NOMO-1 (cell line): ENCODE results near the gene GNLY.

Source experiments
- DNase-seq, 2 experiments: peaks; one replicate each; lab custom pipeline; 2025; ENCODE audit not compliant: unreplicated experiment in 2 of 2; lab: John Stamatoyannopoulos, UW

GNLY gene

DNA sequence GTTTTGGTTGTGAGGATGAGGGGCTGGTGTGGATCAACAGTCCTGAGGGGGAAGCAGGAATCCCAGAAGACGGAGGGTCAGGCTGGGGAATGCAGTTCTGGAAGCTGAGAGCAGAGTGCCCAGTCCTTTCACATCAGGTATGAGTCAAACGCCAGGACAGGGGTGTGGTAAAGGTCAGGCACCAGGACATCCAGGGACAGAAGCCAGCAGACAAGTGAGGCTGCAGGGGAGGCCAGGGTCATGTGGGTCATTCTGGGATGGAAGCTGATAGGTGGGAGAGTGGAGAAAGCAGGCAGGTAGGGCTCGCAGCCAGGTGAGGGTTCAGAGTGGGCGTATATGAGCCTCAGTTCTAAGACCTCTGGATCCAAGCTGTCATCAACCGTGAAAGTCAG lies 12.8 kb upstream of the GNLY start:
- DNase-seq: no peak

- DNase-seq: no peak
Measured at GRCh38 chr2:85681776-85682175, 12.4 kb upstream of the GNLY start.

- DNase-seq: no peak
Measured at GRCh38 chr2:85682378-85682777, 11.8 kb upstream of the GNLY start.

GRCh38 chr2:85684380-85684779 lies 9.8 kb upstream of the GNLY start:
- DNase-seq: no peak

- DNase-seq: no peak
Measured at GRCh38 chr2:85684806-85685205, 9.4 kb upstream of the GNLY start.

- no peak for DNase-seq
Measured at GRCh38 chr2:85690932-85691331, 3.2 kb upstream of the GNLY start.

DNA sequence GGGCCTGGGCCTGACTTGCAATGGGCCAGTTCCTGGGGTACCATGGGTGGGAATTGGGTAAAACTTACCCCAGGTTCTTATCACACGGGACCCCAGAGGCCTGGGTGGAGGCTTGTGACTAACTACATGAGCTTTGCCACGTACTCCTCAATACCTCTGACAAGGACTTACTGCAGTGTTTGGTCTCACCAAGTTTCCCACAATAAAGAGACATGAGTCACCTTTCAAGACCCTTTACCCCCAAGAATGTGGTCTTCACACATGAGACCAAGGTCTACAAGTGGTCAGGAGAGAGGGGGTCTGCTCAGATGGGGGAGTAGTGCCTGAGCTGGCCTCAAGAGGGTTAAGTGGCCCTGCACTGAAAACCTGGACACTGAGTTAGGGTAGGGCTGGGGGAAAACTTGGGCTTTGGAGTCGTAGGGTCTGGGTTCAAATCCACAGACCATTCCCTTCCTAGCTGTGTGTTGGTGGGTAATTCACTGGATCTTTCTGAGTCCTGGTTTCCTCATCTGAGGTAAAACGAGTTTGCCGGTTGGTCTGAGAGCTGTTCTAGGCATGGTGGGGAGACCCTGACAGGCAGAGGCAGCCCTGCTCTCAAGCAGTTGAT lies 2.0 kb upstream of the GNLY start:
- no peak for DNase-seq

GRCh38 chr2:85695121-85695520 lies 963 bp downstream of the GNLY start:
- DNase-seq: no peak

GRCh38 chr2:85695691-85696668 lies 1.8 kb downstream of the GNLY start:
- DNase-seq: no peak

DNA sequence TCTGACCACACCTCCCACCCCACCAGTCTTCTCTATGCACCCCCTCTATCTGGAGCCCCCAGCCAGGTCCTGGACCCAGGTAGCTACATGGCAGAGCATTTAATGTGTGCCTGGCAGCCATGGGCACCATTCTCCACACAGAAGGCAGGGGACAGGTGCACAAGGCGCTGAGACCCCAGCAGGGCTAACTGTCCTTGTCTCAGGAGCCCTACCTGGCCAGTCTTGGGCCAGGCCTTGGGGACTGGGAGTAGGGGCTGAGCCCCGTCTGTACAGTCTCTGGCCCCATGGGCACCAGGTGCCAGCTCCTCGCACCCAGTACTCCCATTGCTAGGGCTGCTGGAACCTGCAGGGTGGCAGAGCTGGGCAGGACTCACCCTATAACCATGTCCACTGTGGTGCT lies 2.9 kb downstream of the GNLY start:
- DNase-seq: no peak

DNA sequence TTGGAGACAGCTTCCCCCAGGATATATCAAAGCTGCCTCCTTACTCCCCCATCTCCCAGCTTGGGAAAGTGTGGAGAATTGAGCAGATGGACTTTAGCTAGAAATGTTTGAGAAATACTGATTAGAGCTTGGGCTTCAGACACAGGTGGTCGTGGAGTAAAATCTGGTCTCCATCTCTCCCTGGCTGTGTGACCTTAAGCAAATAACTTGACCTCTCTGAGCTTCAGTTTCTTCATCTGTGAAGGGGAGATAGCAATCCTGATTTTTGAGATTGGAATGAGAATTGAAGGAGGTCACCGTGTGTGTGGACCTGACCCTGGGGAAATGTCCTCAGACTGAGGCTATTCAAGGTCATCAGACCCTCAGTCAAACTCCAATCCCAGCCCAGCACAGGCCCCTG lies 3.6 kb downstream of the GNLY start:
- DNase-seq: no peak

- DNase-seq: no peak
Measured at GRCh38 chr2:85698184-85698879, 4.2 kb downstream of the GNLY start.

DNA sequence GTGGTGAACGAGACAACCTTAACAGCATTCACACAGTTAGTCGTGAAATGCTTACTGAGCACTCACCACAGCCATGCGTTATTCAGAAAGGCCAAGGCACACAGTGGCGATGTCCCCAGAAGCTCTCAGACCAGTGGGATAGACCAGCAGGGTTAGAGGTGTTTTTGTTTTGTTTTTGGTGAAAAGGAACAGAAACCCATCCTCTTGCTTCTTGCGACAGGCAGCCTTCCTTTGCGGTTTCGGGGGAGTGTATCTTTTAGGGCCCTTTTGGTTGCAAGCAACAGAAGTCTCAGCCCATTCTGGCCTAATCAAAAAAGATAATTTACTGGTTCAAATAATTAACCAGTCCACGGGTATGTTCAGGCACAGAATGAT lies 4.7 kb downstream of the GNLY start:
- peak; percentile 71 to 73 for DNase-seq

- DNase-seq: no peak
Measured at GRCh38 chr2:85699325-85699724, 5.2 kb downstream of the GNLY start.

DNA sequence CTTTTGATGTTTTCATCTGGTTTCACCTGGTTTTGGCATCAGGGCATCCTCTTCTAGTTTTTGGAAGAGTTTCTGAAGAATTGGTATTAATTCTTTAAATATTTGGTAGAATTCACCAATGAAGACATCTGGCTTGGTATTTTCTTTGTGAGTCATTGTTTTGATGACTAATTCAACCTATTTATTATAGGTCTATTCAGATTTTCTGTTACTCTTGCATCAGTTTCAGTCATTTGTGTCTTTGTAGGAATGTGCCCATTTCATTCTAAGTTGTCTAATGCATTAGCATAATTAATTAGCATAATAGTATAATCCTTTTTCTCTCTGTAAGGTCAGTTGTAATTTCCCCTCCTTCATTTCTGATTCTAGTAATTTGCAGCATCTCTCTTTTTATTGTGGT lies 8.0 kb downstream of the GNLY start:
- DNase-seq: peak in 1 of 2 experiments; percentile 17

GRCh38 chr2:85702800-85703199 lies 8.6 kb downstream of the GNLY start:
- no peak for DNase-seq

DNA sequence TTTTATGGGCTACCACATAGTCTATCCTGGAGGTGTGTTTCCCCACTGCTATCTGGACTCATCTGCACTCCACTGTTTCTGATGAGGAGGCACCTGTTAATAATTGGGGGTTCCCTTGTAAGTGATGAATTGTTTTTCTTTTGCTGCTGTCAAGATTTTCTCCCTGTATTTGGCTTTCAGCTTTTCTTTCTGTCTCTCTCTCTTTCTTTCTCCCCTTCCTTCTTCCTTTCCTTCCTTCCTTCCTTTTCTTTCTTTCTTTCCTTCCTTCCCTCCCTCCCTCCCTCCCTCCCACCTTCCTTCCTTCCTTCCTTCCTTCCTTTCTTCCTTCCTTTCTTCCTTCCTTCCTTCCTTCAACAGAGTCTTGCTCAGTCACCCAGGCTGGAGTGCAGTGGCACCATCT lies 9.2 kb downstream of the GNLY start:
- no peak for DNase-seq

GRCh38 chr2:85704038-85704437 lies 9.9 kb downstream of the GNLY start:
- no peak for DNase-seq

GRCh38 chr2:85704800-85705679 lies 10.9 kb downstream of the GNLY start:
- DNase-seq: peak; percentile 52 to 91

GRCh38 chr2:85705680-85706039 lies 11.5 kb downstream of the GNLY start:
- DNase-seq: peak in 1 of 2 experiments; percentile 49

DNA sequence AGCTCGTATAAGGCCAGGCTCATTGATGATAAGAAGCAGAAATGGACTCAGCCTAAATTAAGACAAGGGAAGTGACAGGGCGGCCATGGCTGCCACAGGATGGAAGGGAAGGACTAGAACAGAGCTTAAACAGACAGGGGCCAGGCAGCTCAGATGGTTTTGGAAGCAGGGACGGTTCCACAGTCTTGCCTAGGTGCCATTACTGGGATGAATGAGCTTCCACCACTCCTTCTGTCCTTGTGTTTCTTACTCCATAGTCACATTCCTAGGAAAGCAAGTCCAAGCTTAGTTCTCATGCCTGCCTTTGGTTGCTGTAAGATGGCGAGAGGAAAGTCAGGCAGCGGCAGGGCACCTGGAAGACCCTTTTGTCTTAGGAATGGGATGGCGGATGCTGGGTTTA lies 11.9 kb downstream of the GNLY start:
- DNase-seq: peak in 1 of 2 experiments; percentile 49
